Measurements from ENCODE around the gene CABLES1. TPM values are rescaled to one million over a fixed set of nuclear protein-coding genes. Genes with fewer than 3 reads are reported as not detected.
"Not testable (repeated sequence)": the region's sequence is repeated elsewhere in the genome, so short reads cannot be mapped to it uniquely, and the experiment has no call there.

Gene CABLES1
- total RNA-seq, 3 donors from 2014 or later = 8.1 to 13.0 (median 11.6) TPM

- no peak for ATAC-seq
- TF ChIP-seq, protein P1, sequence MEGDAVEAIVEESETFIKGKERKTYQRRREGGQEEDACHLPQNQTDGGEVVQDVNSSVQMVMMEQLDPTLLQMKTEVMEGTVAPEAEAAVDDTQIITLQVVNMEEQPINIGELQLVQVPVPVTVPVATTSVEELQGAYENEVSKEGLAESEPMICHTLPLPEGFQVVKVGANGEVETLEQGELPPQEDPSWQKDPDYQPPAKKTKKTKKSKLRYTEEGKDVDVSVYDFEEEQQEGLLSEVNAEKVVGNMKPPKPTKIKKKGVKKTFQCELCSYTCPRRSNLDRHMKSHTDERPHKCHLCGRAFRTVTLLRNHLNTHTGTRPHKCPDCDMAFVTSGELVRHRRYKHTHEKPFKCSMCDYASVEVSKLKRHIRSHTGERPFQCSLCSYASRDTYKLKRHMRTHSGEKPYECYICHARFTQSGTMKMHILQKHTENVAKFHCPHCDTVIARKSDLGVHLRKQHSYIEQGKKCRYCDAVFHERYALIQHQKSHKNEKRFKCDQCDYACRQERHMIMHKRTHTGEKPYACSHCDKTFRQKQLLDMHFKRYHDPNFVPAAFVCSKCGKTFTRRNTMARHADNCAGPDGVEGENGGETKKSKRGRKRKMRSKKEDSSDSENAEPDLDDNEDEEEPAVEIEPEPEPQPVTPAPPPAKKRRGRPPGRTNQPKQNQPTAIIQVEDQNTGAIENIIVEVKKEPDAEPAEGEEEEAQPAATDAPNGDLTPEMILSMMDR (IDR thresholded peaks at IDR 0.05) = no peak
- no peak for DNase-seq
- H3K9me3 ChIP-seq = no peaks in the 10 kb centered on the region
- H3K36me3 ChIP-seq (ENCODE audit: low read depth) = no peaks in the 10 kb centered on the region
- H3K4me3 ChIP-seq = no peak overlapping the region
- intact Hi-C loops (cut with DNase I, micrococcal nuclease) = no loop called here
- H3K4me1 ChIP-seq (ENCODE audit: low read depth) = peaks cover 5% of the 10 kb centered on the region
Observed at GRCh38 chr18:23240609-23240930, 105.3 kb downstream of the CABLES1 start.

DNA sequence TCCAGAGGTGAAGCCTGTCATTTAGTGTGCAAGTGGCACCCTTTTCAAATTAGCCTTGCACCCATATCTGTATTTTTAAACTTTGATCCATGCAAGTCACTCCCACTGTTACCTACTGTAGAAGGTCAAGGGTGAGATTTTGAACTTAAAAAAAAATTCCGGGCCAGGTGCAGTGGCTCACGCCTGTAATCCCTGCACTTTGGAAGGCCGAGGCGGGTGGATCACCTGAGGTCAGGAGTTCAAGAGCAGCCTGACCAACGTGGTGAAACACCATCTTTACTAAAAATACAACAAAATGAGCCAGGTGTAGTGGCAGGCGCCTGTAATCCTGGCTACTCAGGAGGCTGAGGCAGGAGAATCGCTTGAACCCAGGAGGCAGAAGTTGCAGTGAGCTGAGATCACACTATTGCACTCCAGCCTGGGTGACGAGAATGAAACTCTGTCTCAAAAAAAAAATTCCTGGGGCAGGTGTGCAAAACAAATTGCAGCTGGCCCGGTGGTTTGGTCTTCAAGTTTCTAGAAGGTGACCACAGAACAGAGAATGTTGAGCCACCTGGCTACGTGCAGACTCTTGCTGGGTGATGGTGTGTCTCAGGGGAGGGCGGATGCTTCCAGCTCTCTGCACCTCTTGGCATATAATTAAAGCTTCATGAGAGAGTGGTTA lies 106.7 kb downstream of the CABLES1 start:
- intact Hi-C loops (cut with DNase I, micrococcal nuclease); H3K36me3 ChIP-seq (ENCODE audit: low read depth); DNase-seq; H3K4me1 ChIP-seq (ENCODE audit: low read depth); H3K4me3 ChIP-seq; H3K9me3 ChIP-seq: not testable (repeated sequence)
- ATAC-seq = peak; percentile 28

GRCh38 chr18:23243178-23243577 lies 107.9 kb downstream of the CABLES1 start:
- no peaks in the 10 kb centered on the region for H3K36me3 ChIP-seq (ENCODE audit: low read depth)
- ATAC-seq = no peak
- intact Hi-C loops (cut with DNase I, micrococcal nuclease) = no loop called here
- H3K4me1 ChIP-seq (ENCODE audit: low read depth) = no peaks in the 10 kb centered on the region
- no peak for DNase-seq
- no peaks in the 10 kb centered on the region for H3K9me3 ChIP-seq
- no peak overlapping the region for H3K4me3 ChIP-seq
- TF ChIP-seq, protein P1 (IDR thresholded peaks at IDR 0.05) = no peak

DNA sequence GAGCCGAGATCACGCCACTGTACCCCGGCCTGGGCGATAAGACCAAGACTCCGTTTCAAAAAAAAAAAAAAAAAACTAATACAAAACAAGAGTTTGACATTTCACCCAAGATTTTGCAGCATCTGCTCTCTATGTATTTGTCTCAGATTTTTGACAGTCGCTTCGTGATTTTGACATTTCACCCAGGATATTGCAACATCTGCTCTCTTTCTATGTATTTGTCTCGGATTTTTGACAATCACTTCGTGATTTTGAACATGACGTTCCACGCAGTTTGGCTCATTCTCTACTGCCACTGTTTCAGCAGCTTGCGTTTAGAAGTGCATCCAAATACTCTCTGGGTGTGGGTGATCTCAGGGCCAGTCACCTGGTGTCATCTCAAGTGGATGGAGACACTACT lies 108.5 kb downstream of the CABLES1 start:
- TF ChIP-seq, protein P1 (IDR thresholded peaks at IDR 0.05) = no peak
- H3K4me3 ChIP-seq = no peak overlapping the region
- no peak for ATAC-seq
- DNase-seq = no peak
- intact Hi-C loops (cut with DNase I, micrococcal nuclease) = no loop called here
- H3K4me1 ChIP-seq (ENCODE audit: low read depth) = no peaks in the 10 kb centered on the region
- H3K36me3 ChIP-seq (ENCODE audit: low read depth) = no peaks in the 10 kb centered on the region
- H3K9me3 ChIP-seq = no peaks in the 10 kb centered on the region

DNA sequence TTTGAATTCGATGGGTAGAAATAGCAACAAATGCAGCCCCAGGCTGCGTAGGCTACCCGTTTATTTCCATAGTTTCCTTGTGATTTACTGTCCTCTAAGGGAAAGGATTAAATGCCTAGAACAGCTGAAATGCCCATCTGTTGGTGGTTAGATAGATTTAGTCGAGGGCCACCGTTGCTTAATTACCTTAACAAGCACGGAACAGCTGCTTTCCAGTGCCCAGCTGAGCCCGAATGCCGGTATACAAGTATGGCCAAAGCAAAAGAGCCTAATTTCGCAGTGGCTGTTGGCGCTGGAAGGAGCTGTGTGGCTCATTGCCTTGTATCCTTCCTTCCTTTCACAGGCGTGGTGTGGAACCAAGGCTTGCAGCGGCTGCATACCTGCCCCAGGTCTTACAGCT lies 109.1 kb downstream of the CABLES1 start:
- Histone ChIP-seq H3K4me1 (ENCODE audit: low read depth) (no peaks in the 10 kb centered on the region), H3K4me3 (no peak overlapping the region), H3K36me3 (ENCODE audit: low read depth) (no peaks in the 10 kb centered on the region), H3K9me3 (no peaks in the 10 kb centered on the region)
- ATAC-seq (no peak), DNase-seq (no peak)
- intact Hi-C loops (cut with DNase I, micrococcal nuclease) = no loop called here
- TF ChIP-seq, protein P1 (IDR thresholded peaks at IDR 0.05) = no peak

GRCh38 chr18:23245461-23245860 lies 110.2 kb downstream of the CABLES1 start:
- Histone ChIP-seq H3K36me3 (ENCODE audit: low read depth) (no peaks in the 10 kb centered on the region), H3K9me3 (no peaks in the 10 kb centered on the region), H3K4me1 (ENCODE audit: low read depth) (no peaks in the 10 kb centered on the region), H3K4me3 (no peak overlapping the region)
- TF ChIP-seq, protein P1 (IDR thresholded peaks at IDR 0.05) = no peak
- intact Hi-C loops (cut with DNase I, micrococcal nuclease) = no loop called here
- DNase-seq (no peak), ATAC-seq (no peak)
